Lung microvascular endothelial cell (primary cell): Measurements from ENCODE around the gene CYB561A3. TPM values are rescaled to one million over a fixed set of nuclear protein-coding genes. Genes with fewer than 3 reads are reported as not detected.

ENCODE experiments used
- DNase-seq, 2 donors: peaks; one replicate each; pipeline versions ENCODE4 v3.0.0 to v3.0.0-alpha.2; 2010; ENCODE audit warnings: low read depth in 2 of 2
- total RNA-seq: library from RNA; depleted of rRNA; stranded (reverse); fragments of >200 nt; gene quantifications from 2 replicates; pipeline ENCODE4 v1.2.1, GENCODE V29; 2014

CYB561A3 gene
- total RNA-seq, 1 donor from 2014 or later, result 76.4 TPM

GRCh38 chr11:61369372-61370348 is 8.0 kb upstream of the CYB561A3 start:
- DNase-seq, result no peak

- DNase-seq, result no peak
Observed at GRCh38 chr11:61368646-61369045, 7.0 kb upstream of the CYB561A3 start.

GRCh38 chr11:61367406-61367805 is 5.7 kb upstream of the CYB561A3 start:
- DNase-seq, result no peak

GRCh38 chr11:61364012-61364675 is 2.5 kb upstream of the CYB561A3 start:
- no peak for DNase-seq

- DNase-seq, result peak; percentile 60 to 63
Observed at GRCh38 chr11:61362542-61362875, 827 bp upstream of the CYB561A3 start.

- DNase-seq, result no peak
Observed at GRCh38 chr11:61361237-61361740, 393 bp downstream of the CYB561A3 start.

- DNase-seq, result peak in 1 of 2 donors; percentile 45
Observed at GRCh38 chr11:61359516-61359915, 2.2 kb downstream of the CYB561A3 start.

- no peak for DNase-seq
Observed at GRCh38 chr11:61358566-61358965, 3.1 kb downstream of the CYB561A3 start.

GRCh38 chr11:61357894-61358239 is 3.8 kb downstream of the CYB561A3 start:
- DNase-seq, result no peak

- no peak for DNase-seq
Observed at GRCh38 chr11:61357233-61357893, 4.3 kb downstream of the CYB561A3 start.

- DNase-seq, result no peak
Observed at GRCh38 chr11:61356706-61357105, 5.0 kb downstream of the CYB561A3 start.

- no peak for DNase-seq
Observed at GRCh38 chr11:61354208-61354607, 7.5 kb downstream of the CYB561A3 start.

- DNase-seq, result no peak
Observed at GRCh38 chr11:61353131-61354067, 8.3 kb downstream of the CYB561A3 start.

- DNase-seq, result no peak
Observed at GRCh38 chr11:61352038-61352437, 9.6 kb downstream of the CYB561A3 start.

- DNase-seq, result no peak
Observed at GRCh38 chr11:61350803-61351202, 10.9 kb downstream of the CYB561A3 start.

- no peak for DNase-seq
Observed at GRCh38 chr11:61350336-61350735, 11.3 kb downstream of the CYB561A3 start.

GRCh38 chr11:61349916-61350315 is 11.8 kb downstream of the CYB561A3 start:
- DNase-seq, result no peak

- DNase-seq, result peak in 1 of 2 donors; percentile 38
Observed at GRCh38 chr11:61349189-61349751, 12.4 kb downstream of the CYB561A3 start.

GRCh38 chr11:61347916-61348461 is 13.7 kb downstream of the CYB561A3 start:
- DNase-seq, result peak; percentile 83 to 99
